Activated CD4-positive, alpha-beta T cell treated with anti-CD3 and anti-CD28 coated beads for 1 hour (primary cell): Measurements from ENCODE around the gene CCND1.

Experiments used
- DNase-seq: peaks from one replicate; pipeline ENCODE4 v3.0.0-alpha.2; 2020

The CCND1 gene

DNA sequence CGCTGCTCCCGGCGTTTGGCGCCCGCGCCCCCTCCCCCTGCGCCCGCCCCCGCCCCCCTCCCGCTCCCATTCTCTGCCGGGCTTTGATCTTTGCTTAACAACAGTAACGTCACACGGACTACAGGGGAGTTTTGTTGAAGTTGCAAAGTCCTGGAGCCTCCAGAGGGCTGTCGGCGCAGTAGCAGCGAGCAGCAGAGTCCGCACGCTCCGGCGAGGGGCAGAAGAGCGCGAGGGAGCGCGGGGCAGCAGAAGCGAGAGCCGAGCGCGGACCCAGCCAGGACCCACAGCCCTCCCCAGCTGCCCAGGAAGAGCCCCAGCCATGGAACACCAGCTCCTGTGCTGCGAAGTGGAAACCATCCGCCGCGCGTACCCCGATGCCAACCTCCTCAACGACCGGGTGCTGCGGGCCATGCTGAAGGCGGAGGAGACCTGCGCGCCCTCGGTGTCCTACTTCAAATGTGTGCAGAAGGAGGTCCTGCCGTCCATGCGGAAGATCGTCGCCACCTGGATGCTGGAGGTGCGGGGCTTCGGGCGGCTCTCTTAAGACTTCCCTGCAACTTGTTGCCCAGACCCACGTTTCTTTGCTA is at the start of gene CCND1:
TSS of gene CCND1 (plus strand) at position 162 of the 587 bp plus-strand sequence. CDS start at position 320, 158 bp downstream.
- no peak for DNase-seq

DNA sequence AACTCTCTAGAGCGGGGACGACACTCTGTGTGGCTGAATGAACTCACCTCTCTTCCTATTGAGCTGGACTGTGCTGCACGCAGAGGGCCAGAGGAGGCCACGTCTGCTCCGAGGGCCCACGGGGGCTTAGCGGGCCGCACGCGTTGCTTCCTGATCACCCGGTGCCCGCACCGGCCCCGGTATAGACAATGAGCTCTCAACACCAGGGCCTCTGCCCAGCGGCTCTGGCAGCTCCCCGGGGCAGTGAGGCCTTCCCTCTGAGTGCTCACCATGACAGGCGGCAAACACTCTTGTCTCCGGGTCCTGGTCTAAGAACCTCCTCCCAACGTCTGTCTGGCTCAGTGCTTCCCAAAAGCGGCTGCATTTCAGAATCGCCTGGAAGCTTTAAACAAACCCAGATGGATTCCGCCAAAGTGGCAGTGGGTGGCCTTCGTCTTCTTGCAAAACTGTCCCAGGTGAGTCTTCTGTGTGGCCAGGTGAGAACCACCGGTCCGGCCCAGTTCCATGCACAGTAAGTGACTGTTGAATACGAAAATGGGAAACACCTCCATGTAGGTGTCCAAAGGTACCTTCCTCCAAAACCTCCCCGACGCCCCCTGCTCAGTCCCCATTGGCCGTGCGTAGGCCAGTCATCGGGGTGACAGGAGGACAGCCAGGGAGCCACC is 47.8 kb upstream of the CCND1 start:
- no peak for DNase-seq

DNA sequence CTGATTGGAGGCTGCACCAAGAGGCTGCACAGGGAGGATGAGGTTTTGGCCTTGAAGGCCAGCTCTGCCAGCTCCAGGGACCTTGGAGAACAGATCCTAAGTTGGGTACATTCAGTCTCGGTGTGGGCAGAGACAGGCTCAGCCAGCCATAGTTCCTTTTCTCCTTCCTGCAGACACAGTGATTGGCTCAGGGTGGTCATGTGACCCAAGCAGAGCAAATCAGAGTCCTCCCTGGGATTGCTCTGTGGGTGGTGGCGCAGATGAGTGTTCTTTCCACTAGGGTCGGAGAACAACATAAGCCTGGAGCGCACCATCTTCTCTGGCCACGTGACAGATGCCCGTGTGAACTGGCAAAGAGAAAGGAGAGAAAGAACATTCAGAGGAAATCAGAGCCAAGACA is 47.1 kb upstream of the CCND1 start:
- no peak for DNase-seq

DNA sequence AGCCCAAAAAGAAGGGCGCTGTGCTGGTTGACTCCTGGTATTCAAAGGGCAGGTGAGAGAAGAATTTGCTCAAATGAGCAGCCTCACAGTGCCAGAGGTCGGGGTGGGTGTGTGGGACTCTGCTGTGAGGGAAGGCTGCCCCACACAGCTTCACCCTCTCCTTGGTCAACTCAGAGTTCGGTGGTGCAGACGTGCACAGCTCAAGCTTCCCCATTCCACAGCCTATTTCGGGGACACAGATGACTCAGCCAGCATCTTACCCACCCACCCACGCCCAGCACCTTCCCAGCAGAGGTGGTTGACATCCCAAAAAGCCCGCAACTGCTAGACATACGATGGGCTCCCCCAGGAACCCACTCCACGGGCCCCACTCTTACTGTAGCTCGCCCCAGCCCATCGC is 46.5 kb upstream of the CCND1 start:
- DNase-seq, result no peak

DNA sequence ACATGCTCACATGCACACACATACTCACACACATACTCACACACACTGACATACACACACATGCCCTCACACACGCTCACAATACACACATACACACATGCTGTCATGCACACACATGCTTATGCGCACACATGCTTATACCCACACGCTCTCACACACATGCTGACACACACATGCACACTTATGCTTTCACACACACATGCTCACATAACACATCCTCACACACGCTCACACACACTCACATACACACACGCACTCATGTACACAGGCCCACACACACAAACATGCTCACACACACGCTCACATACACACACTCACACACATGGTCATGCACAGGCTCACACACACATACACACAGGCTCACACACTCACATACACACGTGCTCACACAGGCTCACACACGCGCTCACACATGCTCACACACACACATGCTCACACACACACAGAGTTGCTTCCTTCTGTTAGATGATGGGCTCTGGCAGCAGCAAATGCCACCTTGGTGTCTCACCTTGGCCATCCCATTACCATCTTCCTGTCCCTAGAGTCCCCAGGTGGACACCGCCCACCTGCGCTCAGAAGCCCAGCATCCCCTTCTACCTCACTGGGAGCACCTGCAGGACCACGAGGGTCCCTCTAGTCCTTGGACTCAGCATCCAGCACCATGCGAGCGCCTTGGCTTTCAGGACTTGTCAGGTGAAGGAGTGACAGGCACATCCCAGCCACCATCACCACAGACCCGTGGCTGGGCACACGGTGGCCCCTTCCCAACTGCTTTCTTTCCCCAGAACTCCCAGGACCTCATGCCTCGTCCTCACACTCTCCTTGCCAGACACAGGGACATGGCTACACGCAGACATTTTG is 44.9 kb upstream of the CCND1 start:
- DNase-seq, result no peak

DNA sequence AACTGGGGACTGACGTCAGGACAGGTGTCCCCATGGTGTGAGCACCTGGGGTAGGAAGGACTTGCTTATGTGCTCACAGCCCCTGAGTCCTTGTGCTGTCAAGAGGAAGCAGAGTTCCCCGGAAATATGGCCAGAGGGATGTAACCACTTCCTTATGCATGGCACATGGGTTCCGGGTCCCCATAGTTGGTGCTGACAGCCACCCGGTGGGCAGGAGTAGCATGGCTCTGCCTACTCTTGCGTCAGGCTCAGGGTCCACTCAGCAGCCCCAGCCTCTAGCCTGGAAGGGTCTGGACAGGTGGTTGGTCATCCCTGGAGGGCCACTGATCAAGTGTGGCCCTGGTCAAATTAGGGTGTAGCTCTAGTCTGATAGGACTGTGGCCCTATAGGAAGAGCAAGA is 42.8 kb upstream of the CCND1 start:
- no peak for DNase-seq

DNA sequence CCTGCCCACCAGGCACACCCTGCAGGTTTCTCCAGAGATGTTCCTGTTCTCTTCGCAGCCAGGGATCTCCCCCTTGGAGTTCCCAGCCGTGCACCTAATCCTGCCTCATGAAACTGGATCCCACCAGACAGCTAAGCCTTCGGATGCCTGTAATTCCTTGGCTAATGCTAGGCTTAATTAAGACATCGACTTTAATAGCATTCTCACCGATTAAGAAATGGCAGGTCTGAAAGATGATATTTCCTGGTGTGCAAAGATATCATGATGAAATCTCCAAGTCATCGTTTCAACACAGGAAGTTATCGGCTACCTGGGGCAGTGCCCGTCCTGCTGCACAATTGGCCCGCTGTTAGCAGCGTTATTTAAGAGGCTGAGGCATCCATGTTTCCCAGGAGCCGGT is 41.5 kb upstream of the CCND1 start:
- DNase-seq, result no peak

DNA sequence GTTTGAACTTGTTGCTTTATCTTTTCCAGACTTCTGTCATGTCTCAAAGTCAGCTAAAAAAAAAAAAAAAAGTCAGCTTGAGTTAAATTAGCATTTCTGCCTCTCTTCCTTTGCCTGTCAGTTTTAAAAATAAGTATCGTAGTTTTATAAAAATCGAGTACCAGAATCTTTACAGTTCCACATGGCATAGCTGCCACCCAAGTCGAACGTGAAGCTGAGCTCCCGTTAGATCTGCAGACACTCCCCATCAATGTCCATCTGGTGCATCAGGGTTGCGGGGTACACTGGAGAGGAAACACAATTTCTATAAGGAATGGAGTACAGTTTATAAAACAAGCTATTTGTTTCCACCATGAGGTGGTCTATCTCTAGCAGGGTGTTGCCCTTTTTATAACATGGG is 41.0 kb upstream of the CCND1 start:
- no peak for DNase-seq

DNA sequence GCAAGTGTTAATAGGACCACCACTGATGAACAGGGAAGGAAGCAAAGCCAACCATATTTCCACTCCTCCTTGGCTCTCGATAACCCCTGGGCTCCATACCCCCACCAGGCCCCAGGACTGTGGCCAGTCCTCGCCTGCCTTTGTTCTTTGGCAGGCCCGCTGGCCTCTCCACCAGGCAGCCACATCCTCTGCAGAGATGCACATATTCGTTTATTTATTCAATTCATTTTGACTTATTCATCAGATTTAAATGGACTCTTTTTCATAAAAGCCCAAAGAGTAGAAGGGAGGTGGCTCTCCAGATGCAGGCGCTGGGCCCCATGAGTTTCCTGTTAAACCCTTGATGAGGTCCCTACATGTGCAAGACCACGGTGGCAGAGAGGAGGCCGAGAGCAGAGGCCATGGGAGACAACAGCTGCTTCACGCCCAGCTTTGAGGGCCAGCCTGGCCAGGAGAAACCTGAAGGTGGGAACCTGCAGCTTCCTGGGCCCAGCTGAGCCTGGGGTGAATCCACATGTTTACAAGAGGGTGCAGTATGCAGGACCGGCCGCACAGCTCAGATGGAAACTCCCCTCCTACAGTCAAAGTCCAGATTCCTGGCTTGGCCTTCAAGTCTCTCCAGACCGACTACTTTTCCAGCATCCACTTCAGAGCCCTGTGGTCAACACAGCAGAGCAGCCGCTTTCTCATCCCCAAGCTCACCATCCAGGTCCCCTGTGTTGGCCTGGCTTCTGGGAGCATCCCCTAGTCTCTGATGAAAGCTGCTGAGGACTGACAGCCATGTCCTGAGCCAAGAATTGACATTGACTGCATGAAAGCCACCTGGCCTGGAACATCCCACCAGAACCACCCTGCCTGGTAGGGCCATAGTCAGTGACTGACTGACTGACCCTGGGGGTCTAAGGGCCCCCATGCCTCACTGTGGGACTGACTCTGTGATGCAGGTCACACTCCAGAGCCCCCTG is 39.7 kb upstream of the CCND1 start:
- no peak for DNase-seq

DNA sequence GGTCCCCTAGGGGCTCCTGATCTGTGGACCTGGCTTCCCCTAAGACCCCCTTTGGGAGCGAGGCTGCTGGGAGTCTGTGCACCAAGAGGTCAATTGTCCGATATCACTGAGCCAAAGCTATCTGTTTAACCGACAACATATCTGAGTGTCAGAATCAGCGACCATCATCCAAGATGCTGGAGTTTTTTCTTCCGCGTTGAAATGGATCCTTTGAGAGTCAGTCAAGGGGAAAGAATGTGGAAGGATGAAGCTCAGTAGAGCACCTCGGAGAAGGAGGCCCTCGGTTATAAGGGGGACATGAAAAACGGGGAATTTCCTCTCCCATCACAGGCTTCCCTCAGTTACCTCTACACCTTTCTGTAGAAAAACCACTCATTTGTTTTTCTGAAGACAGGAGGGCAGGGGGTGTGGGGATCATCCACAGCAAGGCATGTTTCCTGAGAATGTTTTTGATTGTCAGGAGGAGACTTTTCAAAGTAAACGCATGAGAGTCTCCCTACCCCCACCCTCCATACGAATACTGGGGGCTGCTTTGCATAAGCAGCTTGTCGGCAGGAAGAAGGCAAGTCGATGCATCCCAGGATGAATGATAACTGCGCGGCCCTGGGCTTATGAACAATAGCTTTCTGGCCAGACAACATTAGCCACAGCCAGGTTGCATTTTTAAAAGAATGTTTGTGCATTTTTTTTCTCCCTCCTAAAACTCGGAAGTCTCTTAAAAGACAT is 37.7 kb upstream of the CCND1 start:
- no peak for DNase-seq

DNA sequence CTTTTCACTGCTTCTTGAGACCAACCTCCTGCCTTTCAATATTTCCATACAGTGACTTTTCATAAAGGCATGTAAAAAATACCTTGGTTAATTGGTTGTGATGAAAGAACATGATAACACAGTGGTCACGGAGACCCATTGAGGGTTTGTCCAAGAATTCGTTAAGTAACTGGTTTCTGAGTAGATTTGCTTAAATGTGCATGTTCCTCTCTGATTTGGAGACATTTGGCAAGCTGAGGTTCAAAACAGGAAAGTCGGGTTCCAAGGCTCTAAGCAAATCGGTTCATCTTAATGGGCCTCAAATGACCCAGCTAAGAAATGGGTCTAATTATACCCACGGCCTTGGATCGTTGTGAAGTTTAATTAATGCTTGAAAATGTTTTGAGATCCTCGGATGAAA is 36.9 kb upstream of the CCND1 start:
- DNase-seq, result no peak

DNA sequence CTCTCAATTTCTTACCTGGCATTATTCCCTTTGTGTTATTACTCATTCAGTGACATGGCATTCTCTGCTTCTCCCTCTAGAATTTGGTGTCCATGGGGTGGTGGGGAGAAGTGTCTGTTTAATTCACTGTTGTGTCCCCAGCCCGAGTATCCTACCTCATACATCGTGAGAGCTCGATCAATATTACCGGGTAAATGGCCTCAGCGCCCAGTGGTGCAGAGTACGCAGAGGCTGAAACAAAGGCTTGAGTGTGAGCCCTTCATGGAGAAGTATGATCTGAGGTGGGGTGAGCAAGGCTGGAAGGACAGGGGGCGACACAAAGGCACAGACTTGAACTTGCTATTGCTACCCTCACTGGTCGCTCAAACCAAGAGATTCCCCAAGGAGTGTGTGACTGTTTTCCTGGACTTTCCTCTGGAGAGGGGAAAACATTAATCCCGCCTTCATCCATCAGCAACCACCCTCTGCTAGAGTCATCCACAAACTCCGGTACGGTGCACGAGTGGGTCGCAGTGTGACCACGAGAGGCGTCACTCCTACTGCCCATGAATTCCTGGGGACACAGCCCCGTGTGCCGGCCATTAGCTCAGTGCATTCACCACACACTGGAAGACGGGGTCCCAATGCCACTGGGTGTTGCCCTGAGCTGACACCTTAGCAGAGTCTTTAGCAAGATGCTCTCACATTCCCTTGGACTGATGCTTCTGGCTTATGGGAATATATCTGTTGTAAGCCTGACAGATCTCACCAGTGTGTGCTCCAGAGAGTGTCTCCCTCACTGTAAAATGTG is 35.0 kb upstream of the CCND1 start:
- no peak for DNase-seq

DNA sequence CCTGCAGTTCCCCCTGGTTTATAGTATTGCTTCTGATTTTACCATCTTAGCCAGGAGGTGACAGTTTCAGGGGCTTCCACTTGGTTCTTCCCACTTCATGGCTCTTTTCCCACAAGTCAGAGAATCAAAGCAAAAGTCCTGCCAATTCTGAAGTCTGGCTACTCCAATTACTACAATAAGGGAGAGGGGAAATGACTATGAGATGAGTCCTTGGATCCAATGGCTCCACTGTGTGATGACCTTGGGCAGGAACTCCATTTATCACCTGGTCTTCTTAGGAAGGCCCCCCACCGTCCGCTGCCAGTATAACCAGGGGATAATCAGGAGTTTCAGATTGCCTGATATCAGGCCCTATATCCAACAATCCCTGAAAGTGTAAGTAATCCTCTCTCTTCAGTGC is 31.6 kb upstream of the CCND1 start:
- no peak for DNase-seq

DNA sequence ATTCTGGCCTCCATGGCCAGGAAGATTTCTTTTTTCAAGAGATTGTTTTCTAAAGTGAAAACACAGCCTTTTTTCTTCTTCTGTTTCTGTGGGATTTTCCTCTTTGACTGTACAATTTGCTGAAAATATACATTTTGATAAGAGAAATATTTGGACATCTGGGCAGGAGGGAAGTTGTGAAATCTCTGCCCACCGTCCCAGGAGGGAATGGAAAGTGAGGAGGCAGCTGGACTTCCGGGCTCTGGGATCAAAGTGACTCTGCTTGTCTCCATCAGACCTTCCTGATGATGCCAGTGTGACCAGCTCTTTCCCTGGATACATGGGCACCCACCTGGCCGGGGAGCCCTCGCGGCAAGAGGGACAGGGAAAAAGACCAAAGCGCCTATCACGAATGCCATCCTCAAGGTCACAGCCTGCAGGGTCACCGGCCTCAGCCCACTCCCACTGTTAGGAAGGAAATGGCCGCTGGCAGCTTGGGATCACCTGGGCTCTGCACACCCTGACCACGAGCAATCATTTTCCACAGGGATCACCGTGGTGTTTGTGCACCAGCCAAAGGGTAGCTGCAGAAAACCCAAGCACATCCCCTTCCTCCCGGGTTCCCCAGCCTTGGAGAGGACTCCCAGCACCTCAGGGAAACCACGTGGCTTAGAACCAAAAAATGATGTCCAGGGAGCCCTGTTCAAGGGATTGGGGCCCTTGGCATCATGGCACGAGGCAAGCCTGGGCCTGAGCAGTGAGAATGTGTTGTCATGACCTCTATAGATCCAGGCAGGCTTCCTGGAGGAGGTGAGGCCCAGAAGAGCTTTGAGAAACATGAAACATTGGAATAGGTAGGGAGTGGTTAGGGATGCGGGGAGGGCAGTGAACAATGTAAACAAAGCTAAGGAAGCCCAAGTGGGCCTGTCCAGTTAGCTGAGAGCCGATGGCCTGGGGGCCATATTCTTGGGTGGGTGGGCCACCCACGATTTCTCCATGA is 29.1 kb upstream of the CCND1 start:
- DNase-seq, result no peak

DNA sequence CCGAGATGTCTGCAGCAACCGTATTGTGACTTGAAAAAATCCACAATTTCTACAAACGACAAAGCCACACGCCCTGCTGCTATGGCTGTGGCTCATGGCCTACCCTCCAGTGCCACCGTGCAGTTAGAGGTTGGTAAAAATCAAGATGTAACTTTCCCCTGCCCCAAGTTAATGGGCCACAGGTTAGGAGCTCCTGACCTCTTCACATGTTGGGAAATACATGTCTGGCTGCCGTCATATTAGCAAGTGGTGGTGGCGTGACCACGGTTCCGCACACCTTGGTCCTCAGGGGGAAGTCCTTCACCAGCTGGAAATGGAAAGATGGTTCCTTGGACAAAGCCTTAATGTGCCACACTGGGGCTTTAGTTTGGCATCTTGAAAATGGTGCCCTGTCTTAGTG is 27.4 kb upstream of the CCND1 start:
- DNase-seq, result no peak

DNA sequence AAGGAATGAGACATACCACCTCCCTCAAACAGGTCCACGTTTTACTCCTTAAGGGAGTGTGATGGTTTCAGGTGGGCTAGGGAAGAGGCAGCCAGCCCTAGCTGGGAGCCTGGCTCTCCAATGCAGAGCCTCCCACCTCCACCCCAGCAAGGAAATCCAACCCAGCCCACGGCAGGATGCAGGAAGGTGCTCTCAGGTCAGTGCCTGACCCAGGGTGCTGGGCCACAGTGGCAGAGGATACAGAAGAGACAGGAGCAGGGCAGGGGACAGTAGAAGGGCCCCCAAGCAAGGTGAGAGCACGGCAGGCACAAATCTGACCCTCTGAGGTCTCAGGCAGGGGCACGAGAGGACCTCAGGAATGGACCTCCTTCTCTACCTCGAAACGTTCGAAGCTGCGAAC is 26.9 kb upstream of the CCND1 start:
- no peak for DNase-seq

DNA sequence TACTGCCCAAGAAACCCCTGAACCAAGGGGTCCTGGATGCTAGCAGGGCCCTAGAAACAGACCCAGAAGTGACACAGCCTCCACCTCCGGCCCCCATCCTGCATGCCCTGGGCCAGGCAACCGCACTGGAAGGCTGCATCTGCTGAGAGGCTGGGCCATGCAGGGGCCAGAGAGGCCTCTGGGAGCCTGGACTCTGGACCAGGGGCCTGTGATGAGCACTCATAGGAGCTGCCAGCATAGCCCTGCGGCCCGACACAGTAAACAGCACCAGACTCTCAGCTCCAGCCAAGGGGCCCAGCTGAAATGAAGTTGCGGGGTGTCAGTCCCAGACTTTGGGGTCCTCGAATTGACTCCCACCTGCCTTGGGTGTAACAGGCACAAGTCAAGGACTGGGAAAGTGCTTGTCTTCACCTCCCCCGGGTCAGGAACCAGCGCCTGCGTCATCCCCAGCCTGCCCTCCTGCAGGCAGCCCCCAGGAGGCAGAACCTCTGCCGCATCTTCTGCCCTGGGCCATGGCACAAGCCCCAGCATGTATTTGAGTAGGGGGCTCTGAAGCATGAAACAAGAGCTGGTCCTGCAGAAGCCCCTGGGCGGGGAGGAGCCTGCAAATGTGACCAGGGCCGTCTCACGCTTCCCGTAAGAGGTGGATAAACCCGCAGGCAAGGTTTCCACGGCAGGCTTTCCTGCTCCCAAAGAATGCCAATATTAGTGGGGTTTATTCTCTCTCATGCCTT is 25.2 kb upstream of the CCND1 start:
- no peak for DNase-seq

DNA sequence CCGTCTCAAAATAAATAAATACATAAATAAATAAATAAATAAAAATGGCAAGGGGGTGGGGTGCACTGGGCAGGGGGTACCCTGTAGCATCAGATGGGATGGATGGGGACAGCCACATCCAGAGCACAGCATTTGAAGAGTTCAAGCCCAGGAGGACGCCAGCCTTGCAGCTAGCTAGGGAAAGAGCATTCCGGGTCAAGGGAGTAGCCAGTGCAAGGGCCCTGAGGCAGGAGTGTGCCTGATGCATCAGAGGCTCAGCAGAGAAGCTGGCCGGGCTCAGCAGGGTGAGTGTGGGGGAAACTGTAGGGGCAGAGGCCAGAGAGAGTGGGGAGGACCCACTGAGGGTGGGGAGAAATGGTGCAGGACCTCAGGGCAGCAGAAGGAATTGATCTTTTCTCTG is 23.7 kb upstream of the CCND1 start:
- no peak for DNase-seq

DNA sequence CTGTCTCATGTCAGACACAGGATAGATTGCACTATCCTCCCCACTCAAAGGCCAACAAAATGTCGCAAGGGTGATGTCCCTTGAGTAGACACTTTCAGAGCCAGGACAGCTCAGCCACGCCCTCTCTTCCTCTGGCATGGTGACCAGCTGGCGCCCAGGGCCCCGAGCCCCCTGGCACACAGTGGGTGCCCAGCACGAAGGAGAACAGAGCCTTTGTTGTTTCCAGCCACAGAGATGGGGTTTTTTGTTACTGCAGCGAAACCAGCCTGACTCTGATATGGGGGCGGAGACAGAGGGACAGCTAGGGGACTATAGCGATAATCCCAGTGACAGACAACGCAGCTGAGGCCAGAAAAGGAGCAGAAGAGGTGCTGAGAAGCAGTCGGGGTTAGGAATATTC is 23.3 kb upstream of the CCND1 start:
- no peak for DNase-seq
